Measurements from ENCODE around the gene IKBKE. TPM values are rescaled to one million over a fixed set of nuclear protein-coding genes. Genes with fewer than 3 reads are reported as not detected.

The IKBKE gene
- total and polyA plus RNA-seq, 10 of the 15 experiments (the other 5 are each of a cell fraction or from before 2014, with no cell fraction given), result 12.8 to 35.1 (median 23.1) TPM

DNA sequence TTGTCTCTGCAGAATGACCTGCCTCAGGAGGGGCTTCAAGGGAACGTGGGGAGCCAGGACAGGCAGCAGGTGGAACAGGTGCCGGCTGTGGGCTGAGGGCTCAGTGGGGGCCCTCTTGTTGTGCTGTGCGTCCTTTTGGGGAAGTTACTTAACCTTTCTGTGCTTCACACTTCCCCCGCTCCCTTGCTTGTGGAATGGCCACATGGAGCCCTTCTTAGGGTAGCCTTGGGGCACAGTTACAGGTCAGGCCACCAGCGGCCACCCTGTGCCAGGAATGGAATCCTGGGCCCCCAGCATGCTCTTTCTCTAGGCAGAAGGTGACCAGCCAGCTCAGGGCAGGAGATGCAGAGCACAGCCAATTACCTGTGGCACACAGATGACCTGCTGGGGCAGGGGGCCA is 2.6 kb downstream of the IKBKE start (continued):
- TF ChIP-seq ZBTB40 (IDR thresholded peaks at IDR 0.05; ENCODE audit: borderline replicate concordance), result no peak
- 0 out of 2 replicates have a peak, but pooled peaks have one; percentile 30 for TF ChIP-seq SMARCA5 (IDR thresholded peaks at IDR 0.05)
- TF ChIP-seq CBFB (IDR thresholded peaks at IDR 0.05; ENCODE audit: low read depth), result no peak

GRCh38 chr1:206476058-206476457 is 5.8 kb downstream of the IKBKE start:
- no peak for DNase-seq (ENCODE audit: low read depth, low spot score)
- Histone ChIP-seq H3K9me3 (replicated peaks; ENCODE audit: control insufficient read depth, insufficient read depth, low read length) (no peaks in the 10 kb centered on the region), H3K9ac (ENCODE audit: control insufficient read depth, insufficient read depth, low read length) (no peak overlapping the region), H3K36me3 (ENCODE audit: control insufficient read depth in 2 of 2, insufficient read depth in 2 of 2, low read length in 1 of 2) (peaks cover 31 to 41% of the 10 kb centered on the region in 2 experiments), H3K27ac (ENCODE audit: control insufficient read depth, insufficient read depth) (no peak overlapping the region), H3K4me3 (no peak overlapping the region), H3K4me2 (ENCODE audit: control insufficient read depth, insufficient read depth) (no peak overlapping the region; the same call in 1 of the 2 replicates), H4K20me1 (ENCODE audit: control insufficient read depth, insufficient read depth) (no peaks in the 10 kb centered on the region), H2AFZ (ENCODE audit: control insufficient read depth, low read depth, low read length) (no peak overlapping the region), H3K27me3 (replicated peaks in 1 of 2; ENCODE audit: control insufficient read depth in 2 of 2, insufficient read depth in 2 of 2, low read length in 1 of 2) (no peaks in the 10 kb centered on the region), H3K4me1 (ENCODE audit: control insufficient read depth, insufficient read depth, low read length) (peaks cover 29% of the 10 kb centered on the region), H3K79me2 (ENCODE audit: control insufficient read depth, insufficient read depth, low read length) (peaks cover 25% of the 10 kb centered on the region)
- ChIA-PET RAD21 (ENCODE audit: unreplicated experiment) (interaction anchor here (1.4 kb wide), 1 partner anchor 11 kb away, joined by 3 read pairs; no protein-coding TSS in a partner anchor), POLR2A (interaction anchor here (1.5 kb wide), 1 partner anchor 11 kb away, joined by 5 read pairs; no protein-coding TSS in a partner anchor), SMC1A (ENCODE audit: uncharacterized antibody, unreplicated experiment) (no interaction called here), CTCF (interaction anchor here (1.7 to 10.7 kb wide), 3 partner anchors 14 to 69 kb away, joined by 4 to 199 read pairs (median 10); no protein-coding TSS in a partner anchor)
- TF ChIP-seq HDAC6 (IDR thresholded peaks at IDR 0.05; ENCODE audit: unreplicated experiment) (no peak), POLR2AphosphoS2 (IDR thresholded peaks at IDR 0.05; ENCODE audit: low read depth, low read length) (no peak), MTA3 (IDR thresholded peaks at IDR 0.05; ENCODE audit: borderline replicate concordance, low read length) (no peak), JUNB (IDR thresholded peaks at IDR 0.05) (no peak), PAX5 (IDR thresholded peaks at IDR 0.05; ENCODE audit: borderline replicate concordance, low read depth, low read length) (no peak), ZBTB33 (IDR thresholded peaks at IDR 0.05) (no peak), NFYB (IDR thresholded peaks at IDR 0.05; ENCODE audit: insufficient read depth, low read depth, low read length) (no peak), DPF2 (IDR thresholded peaks at IDR 0.05) (no peak), HDAC2 (IDR thresholded peaks at IDR 0.05) (no peak)
- TF ChIP-seq, protein P1, sequence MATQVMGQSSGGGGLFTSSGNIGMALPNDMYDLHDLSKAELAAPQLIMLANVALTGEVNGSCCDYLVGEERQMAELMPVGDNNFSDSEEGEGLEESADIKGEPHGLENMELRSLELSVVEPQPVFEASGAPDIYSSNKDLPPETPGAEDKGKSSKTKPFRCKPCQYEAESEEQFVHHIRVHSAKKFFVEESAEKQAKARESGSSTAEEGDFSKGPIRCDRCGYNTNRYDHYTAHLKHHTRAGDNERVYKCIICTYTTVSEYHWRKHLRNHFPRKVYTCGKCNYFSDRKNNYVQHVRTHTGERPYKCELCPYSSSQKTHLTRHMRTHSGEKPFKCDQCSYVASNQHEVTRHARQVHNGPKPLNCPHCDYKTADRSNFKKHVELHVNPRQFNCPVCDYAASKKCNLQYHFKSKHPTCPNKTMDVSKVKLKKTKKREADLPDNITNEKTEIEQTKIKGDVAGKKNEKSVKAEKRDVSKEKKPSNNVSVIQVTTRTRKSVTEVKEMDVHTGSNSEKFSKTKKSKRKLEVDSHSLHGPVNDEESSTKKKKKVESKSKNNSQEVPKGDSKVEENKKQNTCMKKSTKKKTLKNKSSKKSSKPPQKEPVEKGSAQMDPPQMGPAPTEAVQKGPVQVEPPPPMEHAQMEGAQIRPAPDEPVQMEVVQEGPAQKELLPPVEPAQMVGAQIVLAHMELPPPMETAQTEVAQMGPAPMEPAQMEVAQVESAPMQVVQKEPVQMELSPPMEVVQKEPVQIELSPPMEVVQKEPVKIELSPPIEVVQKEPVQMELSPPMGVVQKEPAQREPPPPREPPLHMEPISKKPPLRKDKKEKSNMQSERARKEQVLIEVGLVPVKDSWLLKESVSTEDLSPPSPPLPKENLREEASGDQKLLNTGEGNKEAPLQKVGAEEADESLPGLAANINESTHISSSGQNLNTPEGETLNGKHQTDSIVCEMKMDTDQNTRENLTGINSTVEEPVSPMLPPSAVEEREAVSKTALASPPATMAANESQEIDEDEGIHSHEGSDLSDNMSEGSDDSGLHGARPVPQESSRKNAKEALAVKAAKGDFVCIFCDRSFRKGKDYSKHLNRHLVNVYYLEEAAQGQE (IDR thresholded peaks at IDR 0.05; ENCODE audit: low read depth, low read length), result no peak
- no peak for FAIRE-seq
- ATAC-seq, result no peak
- in situ Hi-C loops (cut with MboI), result no loop called here
- intact Hi-C loops (cut with micrococcal nuclease; ENCODE audit: unreplicated experiment), result no loop called here
- 94% methylated on average over 15 of the region's 17 CpGs for WGBS (ENCODE audit: insufficient coverage, insufficient replicate concordance, low lambda C conversion rate, missing lambda C conversion rate)
- BruUV-seq (replicated peaks), result no TSS peak

Measured in GM12878 (cell line).